ENCODE data around the gene BCORL1.

DNA sequence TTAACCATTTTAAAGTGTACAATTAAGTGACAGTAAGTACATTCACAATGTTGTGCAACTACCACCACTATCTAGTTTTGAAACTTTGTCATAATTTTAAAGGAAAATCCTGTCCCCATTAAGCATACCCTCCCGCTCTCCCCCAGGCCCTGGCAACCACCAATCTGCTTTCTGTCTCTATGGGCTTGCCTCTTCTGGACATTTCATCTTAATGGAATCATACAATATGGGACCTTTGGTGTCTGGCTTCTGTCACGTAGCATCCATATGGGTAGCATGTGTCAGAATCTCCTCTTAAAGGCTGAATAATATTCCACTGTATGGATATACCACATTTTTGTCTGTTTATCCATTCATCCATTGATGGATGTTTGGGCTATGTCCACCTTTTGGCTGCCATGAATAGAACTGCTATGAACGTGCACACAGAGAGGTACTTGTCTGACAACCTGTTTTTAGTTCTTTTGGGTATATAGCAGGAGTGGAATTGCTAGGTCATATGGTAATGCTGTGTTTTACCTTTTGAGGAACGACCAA lies 66.3 kb downstream of the BCORL1 start:
- TF ChIP-seq, protein P1, sequence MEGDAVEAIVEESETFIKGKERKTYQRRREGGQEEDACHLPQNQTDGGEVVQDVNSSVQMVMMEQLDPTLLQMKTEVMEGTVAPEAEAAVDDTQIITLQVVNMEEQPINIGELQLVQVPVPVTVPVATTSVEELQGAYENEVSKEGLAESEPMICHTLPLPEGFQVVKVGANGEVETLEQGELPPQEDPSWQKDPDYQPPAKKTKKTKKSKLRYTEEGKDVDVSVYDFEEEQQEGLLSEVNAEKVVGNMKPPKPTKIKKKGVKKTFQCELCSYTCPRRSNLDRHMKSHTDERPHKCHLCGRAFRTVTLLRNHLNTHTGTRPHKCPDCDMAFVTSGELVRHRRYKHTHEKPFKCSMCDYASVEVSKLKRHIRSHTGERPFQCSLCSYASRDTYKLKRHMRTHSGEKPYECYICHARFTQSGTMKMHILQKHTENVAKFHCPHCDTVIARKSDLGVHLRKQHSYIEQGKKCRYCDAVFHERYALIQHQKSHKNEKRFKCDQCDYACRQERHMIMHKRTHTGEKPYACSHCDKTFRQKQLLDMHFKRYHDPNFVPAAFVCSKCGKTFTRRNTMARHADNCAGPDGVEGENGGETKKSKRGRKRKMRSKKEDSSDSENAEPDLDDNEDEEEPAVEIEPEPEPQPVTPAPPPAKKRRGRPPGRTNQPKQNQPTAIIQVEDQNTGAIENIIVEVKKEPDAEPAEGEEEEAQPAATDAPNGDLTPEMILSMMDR (IDR thresholded peaks at IDR 0.05; ENCODE audit: insufficient read depth, low read length): no peak
- TF ChIP-seq, protein P2, sequence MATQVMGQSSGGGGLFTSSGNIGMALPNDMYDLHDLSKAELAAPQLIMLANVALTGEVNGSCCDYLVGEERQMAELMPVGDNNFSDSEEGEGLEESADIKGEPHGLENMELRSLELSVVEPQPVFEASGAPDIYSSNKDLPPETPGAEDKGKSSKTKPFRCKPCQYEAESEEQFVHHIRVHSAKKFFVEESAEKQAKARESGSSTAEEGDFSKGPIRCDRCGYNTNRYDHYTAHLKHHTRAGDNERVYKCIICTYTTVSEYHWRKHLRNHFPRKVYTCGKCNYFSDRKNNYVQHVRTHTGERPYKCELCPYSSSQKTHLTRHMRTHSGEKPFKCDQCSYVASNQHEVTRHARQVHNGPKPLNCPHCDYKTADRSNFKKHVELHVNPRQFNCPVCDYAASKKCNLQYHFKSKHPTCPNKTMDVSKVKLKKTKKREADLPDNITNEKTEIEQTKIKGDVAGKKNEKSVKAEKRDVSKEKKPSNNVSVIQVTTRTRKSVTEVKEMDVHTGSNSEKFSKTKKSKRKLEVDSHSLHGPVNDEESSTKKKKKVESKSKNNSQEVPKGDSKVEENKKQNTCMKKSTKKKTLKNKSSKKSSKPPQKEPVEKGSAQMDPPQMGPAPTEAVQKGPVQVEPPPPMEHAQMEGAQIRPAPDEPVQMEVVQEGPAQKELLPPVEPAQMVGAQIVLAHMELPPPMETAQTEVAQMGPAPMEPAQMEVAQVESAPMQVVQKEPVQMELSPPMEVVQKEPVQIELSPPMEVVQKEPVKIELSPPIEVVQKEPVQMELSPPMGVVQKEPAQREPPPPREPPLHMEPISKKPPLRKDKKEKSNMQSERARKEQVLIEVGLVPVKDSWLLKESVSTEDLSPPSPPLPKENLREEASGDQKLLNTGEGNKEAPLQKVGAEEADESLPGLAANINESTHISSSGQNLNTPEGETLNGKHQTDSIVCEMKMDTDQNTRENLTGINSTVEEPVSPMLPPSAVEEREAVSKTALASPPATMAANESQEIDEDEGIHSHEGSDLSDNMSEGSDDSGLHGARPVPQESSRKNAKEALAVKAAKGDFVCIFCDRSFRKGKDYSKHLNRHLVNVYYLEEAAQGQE (IDR thresholded peaks at IDR 0.05; ENCODE audit: insufficient replicate concordance, low read depth): no peak
- TF ChIP-seq POLR2AphosphoS5 (IDR thresholded peaks at IDR 0.05; ENCODE audit: low read depth): no peak
